Loucy (cell line): Measurements from ENCODE around the gene ADISSP.

Experiments used
- CTCF ChIP-seq: fragments of 200-600 bp; sonication (generic); conservative IDR thresholded peaks from 2 replicates; pipeline ENCODE4 v1.5.1; 2014; ENCODE audit warnings: mild to moderate bottlenecking, antibody characterized with exemption, low read length
- EZH2phosphoT487 ChIP-seq: fragments of 200-600 bp; IDR thresholded peaks from 2 replicates; pipeline ENCODE4 v1.6.1; 2018; ENCODE audit warnings: antibody characterized with exemption, mild to moderate bottlenecking, moderate library complexity, borderline replicate concordance

GRCh38 chr20:3749087-3749688, 18.4 kb downstream of the ADISSP start:
- TF ChIP-seq CTCF, result no peak
- TF ChIP-seq EZH2phosphoT487, result no peak
